Central memory CD8-positive, alpha-beta T cell (primary cell): Measurements from ENCODE around the gene IFI27.
"Not testable (repeated sequence)": the region's sequence is repeated elsewhere in the genome, so short reads cannot be mapped to it uniquely, and the experiment has no call there.

Source experiments
- ATAC-seq: fragments of 150-1000 bp; cut with Tn5 transposase; replicated peaks from 2 replicates; pipeline ENCODE4 v1.10.0; 2022; ENCODE audit warnings: mild to moderate bottlenecking, moderate FRiP score, moderate number of reproducible peaks; ENCODE audit not compliant: poor library complexity, severe bottlenecking; ENCODE audit errors: extremely low read depth
- DNase-seq, 2 donors: peaks; one replicate each; pipeline ENCODE4 v3.0.0; 2021; ENCODE audit warnings: low spot score in 2 of 2
- H3K27ac Mint-ChIP-seq: one replicate; pipeline ENCODE4 v1.8.0; 2022; ENCODE audit warnings: low read depth, mild to moderate bottlenecking, moderate library complexity, mixed read lengths
- H3K27me3 Mint-ChIP-seq: one replicate; pipeline ENCODE4 v1.8.0; 2022; ENCODE audit warnings: mixed read lengths
- H3K36me3 Mint-ChIP-seq: one replicate; pipeline ENCODE4 v1.8.0; 2022; ENCODE audit warnings: mild to moderate bottlenecking, moderate library complexity, mixed read lengths; ENCODE audit not compliant: insufficient read depth
- H3K4me1 Mint-ChIP-seq: one replicate; pipeline ENCODE4 v1.8.0; 2022; ENCODE audit warnings: mixed read lengths
- H3K4me3 Mint-ChIP-seq: one replicate; pipeline ENCODE4 v1.8.0; 2022; ENCODE audit warnings: mild to moderate bottlenecking, moderate library complexity, mixed read lengths
- H3K9me3 Mint-ChIP-seq: one replicate; pipeline ENCODE4 v1.8.0; 2022; ENCODE audit warnings: mixed read lengths

IFI27 gene

GRCh38 chr14:94110552-94111181 is at the start of gene IFI27:
IFI27 (plus strand) TSS chr14:94110736.
- no peak for DNase-seq
- H3K9me3 Mint-ChIP-seq = no peaks in the 10 kb centered on the region
- H3K4me1 Mint-ChIP-seq = no peaks in the 10 kb centered on the region
- no peak within 1 kb of the TSS for H3K4me3 Mint-ChIP-seq
- no peak for ATAC-seq
- H3K27ac Mint-ChIP-seq = peak within 1 kb of the TSS; percentile 33
- peaks cover 5% of the 10 kb centered on the region for H3K36me3 Mint-ChIP-seq
- peaks cover 40% of the 10 kb centered on the region for H3K27me3 Mint-ChIP-seq

- DNase-seq = no peak
- Mint-ChIP-seq H3K4me1 (peaks cover 74% of the 10 kb centered on the region), H3K36me3 (peaks cover 62% of the 10 kb centered on the region), H3K27ac (no peak overlapping the region), H3K4me3 (no peak overlapping the region), H3K27me3 (no peaks in the 10 kb centered on the region), H3K9me3 (no peaks in the 10 kb centered on the region)
- ATAC-seq = no peak
These were observed 48.1 kb upstream of the IFI27 start for GRCh38 chr14:94062344-94062940.

- peaks cover 9% of the 10 kb centered on the region for H3K9me3 Mint-ChIP-seq
- peaks cover 92% of the 10 kb centered on the region for H3K4me1 Mint-ChIP-seq
- H3K4me3 Mint-ChIP-seq = peak overlapping the region; percentile 1
- H3K27ac Mint-ChIP-seq = peak overlapping the region; percentile 3
- ATAC-seq (no peak), DNase-seq (no peak)
- peaks cover 35% of the 10 kb centered on the region for H3K36me3 Mint-ChIP-seq
- H3K27me3 Mint-ChIP-seq = no peaks in the 10 kb centered on the region
These were observed 44.4 kb upstream of the IFI27 start for GRCh38 chr14:94066089-94066676.

GRCh38 chr14:94072076-94072475 is 38.5 kb upstream of the IFI27 start:
- H3K4me1 Mint-ChIP-seq = peaks cover 76% of the 10 kb centered on the region
- H3K4me3 Mint-ChIP-seq = peak overlapping the region; percentile 3
- not testable (repeated sequence) for ATAC-seq, H3K27ac Mint-ChIP-seq, H3K27me3 Mint-ChIP-seq, DNase-seq
- peaks cover 20% of the 10 kb centered on the region for H3K9me3 Mint-ChIP-seq
- H3K36me3 Mint-ChIP-seq = peaks cover 30% of the 10 kb centered on the region

GRCh38 chr14:94074534-94074933 is 36.0 kb upstream of the IFI27 start:
- Mint-ChIP-seq H3K27ac (no peak overlapping the region), H3K36me3 (peaks cover 46% of the 10 kb centered on the region), H3K4me1 (peaks cover 75% of the 10 kb centered on the region), H3K4me3 (peak overlapping the region; percentile 47), H3K27me3 (no peaks in the 10 kb centered on the region), H3K9me3 (peaks cover 11% of the 10 kb centered on the region)
- ATAC-seq (no peak), DNase-seq (no peak)

- ATAC-seq (no peak), DNase-seq (no peak)
- Mint-ChIP-seq H3K4me3 (peak overlapping the region; percentile 55), H3K4me1 (peaks cover 74% of the 10 kb centered on the region), H3K27me3 (no peaks in the 10 kb centered on the region), H3K9me3 (peaks cover 11% of the 10 kb centered on the region), H3K36me3 (peaks cover 46% of the 10 kb centered on the region), H3K27ac (no peak overlapping the region)
These were observed 35.5 kb upstream of the IFI27 start for GRCh38 chr14:94075008-94075407.

- no peak overlapping the region for H3K27ac Mint-ChIP-seq
- H3K4me1 Mint-ChIP-seq = peaks cover 66% of the 10 kb centered on the region
- peaks cover 8% of the 10 kb centered on the region for H3K9me3 Mint-ChIP-seq
- H3K27me3 Mint-ChIP-seq = no peaks in the 10 kb centered on the region
- ATAC-seq (no peak), DNase-seq (no peak)
- H3K36me3 Mint-ChIP-seq = peaks cover 47% of the 10 kb centered on the region
- H3K4me3 Mint-ChIP-seq = peak overlapping the region; percentile 99
These were observed 33.3 kb upstream of the IFI27 start for GRCh38 chr14:94077111-94077821.

- Mint-ChIP-seq H3K27me3 (no peaks in the 10 kb centered on the region), H3K36me3 (peaks cover 47% of the 10 kb centered on the region), H3K27ac (no peak overlapping the region), H3K9me3 (peaks cover 6% of the 10 kb centered on the region), H3K4me1 (peaks cover 64% of the 10 kb centered on the region), H3K4me3 (peak overlapping the region; percentile 99)
- no peak for ATAC-seq
- DNase-seq = no peak
These were observed 32.7 kb upstream of the IFI27 start for GRCh38 chr14:94077823-94078222.

- ATAC-seq (no peak), DNase-seq (no peak)
- Mint-ChIP-seq H3K27me3 (no peaks in the 10 kb centered on the region), H3K36me3 (peaks cover 36% of the 10 kb centered on the region), H3K4me1 (peaks cover 56% of the 10 kb centered on the region), H3K9me3 (no peaks in the 10 kb centered on the region), H3K4me3 (peak overlapping the region; percentile 99), H3K27ac (peak overlapping the region; percentile 100)
These were observed 30.5 kb upstream of the IFI27 start for GRCh38 chr14:94079891-94080620.

GRCh38 chr14:94080621-94081385 is 29.7 kb upstream of the IFI27 start, which contains the start of the genes DDX24 and IFI27L1:
DDX24 (minus strand) TSS chr14:94081202; CDS start chr14:94079742, 1,460 bp downstream.
IFI27L1 (plus strand) TSS chr14:94081310; CDS start chr14:94096938, 15,628 bp downstream.
- ATAC-seq (peak; percentile 89), DNase-seq (peak; percentile 95 to 96)
- Mint-ChIP-seq H3K4me1 (peaks cover 49% of the 10 kb centered on the region), H3K36me3 (peaks cover 34% of the 10 kb centered on the region), H3K27ac (peak within 1 kb of the TSS; percentile 100), H3K27me3 (no peaks in the 10 kb centered on the region), H3K4me3 (peak within 1 kb of the TSS; percentile 99), H3K9me3 (no peaks in the 10 kb centered on the region)

GRCh38 chr14:94081386-94081820 is 29.1 kb upstream of the IFI27 start:
- peak overlapping the region; percentile 99 for H3K4me3 Mint-ChIP-seq
- no peak for ATAC-seq
- DNase-seq = no peak
- H3K27me3 Mint-ChIP-seq = no peaks in the 10 kb centered on the region
- peak overlapping the region; percentile 100 for H3K27ac Mint-ChIP-seq
- H3K4me1 Mint-ChIP-seq = peaks cover 44% of the 10 kb centered on the region
- H3K9me3 Mint-ChIP-seq = no peaks in the 10 kb centered on the region
- H3K36me3 Mint-ChIP-seq = peaks cover 31% of the 10 kb centered on the region
